WTC11 (cell line): Measurements from ENCODE around the gene AADACL3. TPM values are rescaled to one million over a fixed set of nuclear protein-coding genes. Genes with fewer than 3 reads are reported as not detected.

Source experiments
- ATAC-seq: fragments of 200-7000 bp; cut with Tn5 transposase; 2 replicates; pipeline ENCODE4 v1.10.0; 2021; ENCODE audit warnings: mild to moderate bottlenecking, moderate library complexity
- CTCF ChIA-PET: fragments of 300-600 bp; sonication (Branson Sonifier 250); formaldehyde crosslinking; loops from one replicate; lab custom pipeline; 2021; ENCODE audit warnings: antibody characterized with exemption; lab: Charles Lee
- POLR2A ChIA-PET: fragments of 350-600 bp; sonication (Branson Sonifier 250); formaldehyde crosslinking; loops from one replicate; lab custom pipeline; 2021; ENCODE audit warnings: antibody characterized with exemption; lab: Charles Lee
- DNase-seq: peaks from one replicate; pipeline ENCODE4 v3.0.0; 2021; ENCODE audit warnings: low spot score
- H3K27ac Mint-ChIP-seq: 2 replicates; pipeline ENCODE4 v1.8.0; 2021; ENCODE audit warnings: mixed read lengths
- H3K27me3 Mint-ChIP-seq: 2 replicates; pipeline ENCODE4 v1.8.0; 2021; ENCODE audit warnings: low read depth, mild to moderate bottlenecking, moderate library complexity, mixed read lengths
- H3K36me3 Mint-ChIP-seq: 2 replicates; pipeline ENCODE4 v1.8.0; 2021; ENCODE audit warnings: mixed read lengths
- H3K4me1 Mint-ChIP-seq: 2 replicates; pipeline ENCODE4 v1.8.0; 2022; ENCODE audit warnings: mixed read lengths
- H3K4me3 Mint-ChIP-seq: 2 replicates; pipeline ENCODE4 v1.8.0; 2021; ENCODE audit warnings: mild to moderate bottlenecking, moderate library complexity, mixed read lengths
- H3K9me3 Mint-ChIP-seq: 2 replicates; pipeline ENCODE4 v1.8.0; 2021; ENCODE audit warnings: mixed read lengths
- CBFB ChIP-seq: sonication (generic); formaldehyde crosslinking; IDR thresholded peaks from 2 replicates; pipeline ENCODE4 v1.8.1; 2022; ENCODE audit warnings: mild to moderate bottlenecking, low read depth, missing genetic modification reagents
- ELF4 ChIP-seq: sonication (generic); formaldehyde crosslinking; IDR thresholded peaks from 2 replicates; pipeline ENCODE4 v1.8.1; 2022; ENCODE audit warnings: low read depth, mild to moderate bottlenecking, moderate library complexity, missing genetic modification reagents
- EMX1 ChIP-seq: fragments of 250-450 bp; sonication (Bioruptor Pico); IDR thresholded peaks from 2 replicates; pipeline ENCODE4 v1.8.0; 2021; ENCODE audit warnings: mild to moderate bottlenecking
- FOXJ3 ChIP-seq: sonication (generic); formaldehyde crosslinking; IDR thresholded peaks from 2 replicates; pipeline ENCODE4 v1.9.0; 2021; ENCODE audit warnings: missing genetic modification reagents, mild to moderate bottlenecking, borderline replicate concordance
- FOXK1 ChIP-seq: sonication (generic); formaldehyde crosslinking; IDR thresholded peaks from 2 replicates; pipeline ENCODE4 v1.8.0; 2022; ENCODE audit warnings: mild to moderate bottlenecking, moderate library complexity, missing genetic modification reagents
- GABPB1 ChIP-seq: sonication (generic); formaldehyde crosslinking; IDR thresholded peaks from 2 replicates; pipeline ENCODE4 v1.8.1; 2023; ENCODE audit warnings: mild to moderate bottlenecking, missing genetic modification reagents
- HMGA2 ChIP-seq: fragments of 250-450 bp; sonication (Bioruptor Pico); IDR thresholded peaks from 2 replicates; pipeline ENCODE4 v1.4.0; 2021; ENCODE audit warnings: mild to moderate bottlenecking, moderate library complexity
- SOX15 ChIP-seq: fragments of 250-450 bp; sonication (Bioruptor Pico); IDR thresholded peaks from 2 replicates; pipeline ENCODE4 v1.9.0; 2021; ENCODE audit warnings: mild to moderate bottlenecking
- SP1 ChIP-seq: sonication (generic); formaldehyde crosslinking; conservative IDR thresholded peaks from 2 replicates; pipeline ENCODE4 v1.8.1; 2022; ENCODE audit warnings: missing genetic modification reagents
- TCF7 ChIP-seq: sonication (generic); formaldehyde crosslinking; IDR thresholded peaks from 2 replicates; pipeline ENCODE4 v1.8.0; 2022; ENCODE audit warnings: mild to moderate bottlenecking, low read depth, missing genetic modification reagents, moderate library complexity
- ZNF232 ChIP-seq: sonication (generic); formaldehyde crosslinking; IDR thresholded peaks from 2 replicates; pipeline ENCODE4 v1.8.0; 2022; ENCODE audit warnings: mild to moderate bottlenecking, missing genetic modification reagents
- ZNF396 ChIP-seq: fragments of 250-450 bp; sonication (Bioruptor Pico); IDR thresholded peaks from 2 replicates; pipeline ENCODE4 v1.8.0; 2021; ENCODE audit warnings: mild to moderate bottlenecking, moderate library complexity, borderline replicate concordance
- ZNF416 ChIP-seq: fragments of 250-450 bp; sonication (Bioruptor Pico); IDR thresholded peaks from 2 replicates; pipeline ENCODE4 v1.9.0; 2021; ENCODE audit warnings: mild to moderate bottlenecking, inconsistent platforms
- ZNF423 ChIP-seq: fragments of 250-450 bp; sonication (Bioruptor Pico); IDR thresholded peaks from 2 replicates; pipeline ENCODE4 v2.1.2; 2022; ENCODE audit warnings: mild to moderate bottlenecking, moderate library complexity
- total RNA-seq: library from RNA; stranded (reverse); gene quantifications from 3 replicates; pipeline ENCODE4 v1.2.3, GENCODE V29; 2021
- TF ChIP-seq, protein P1 (sequence below): fragments of 250-450 bp; sonication (Bioruptor Pico); IDR thresholded peaks from 2 replicates; pipeline ENCODE4 v2.1.2; 2022; ENCODE audit warnings: mild to moderate bottlenecking, moderate library complexity
- TF ChIP-seq, protein P2 (sequence below): sonication (generic); formaldehyde crosslinking; IDR thresholded peaks from 2 replicates; pipeline ENCODE4 v1.8.0; 2023; ENCODE audit warnings: missing genetic modification reagents, mild to moderate bottlenecking, borderline replicate concordance
- TF ChIP-seq, protein P3 (sequence below): sonication (generic); formaldehyde crosslinking; conservative IDR thresholded peaks from 2 replicates; pipeline ENCODE4 v1.8.1; 2022; ENCODE audit warnings: mild to moderate bottlenecking, missing genetic modification reagents
- TF ChIP-seq, protein P4 (sequence below): sonication (generic); formaldehyde crosslinking; IDR thresholded peaks from 2 replicates; pipeline ENCODE4 v1.8.1; 2023; ENCODE audit warnings: mild to moderate bottlenecking, missing genetic modification reagents
- TF ChIP-seq, protein P5 (sequence below): sonication (generic); formaldehyde crosslinking; IDR thresholded peaks from 2 replicates; pipeline ENCODE4 v1.8.1; 2022; ENCODE audit warnings: missing genetic modification reagents, borderline replicate concordance
- TF ChIP-seq, protein P6 (sequence below): sonication (generic); formaldehyde crosslinking; IDR thresholded peaks from 2 replicates; pipeline ENCODE4 v1.8.0; 2023; ENCODE audit warnings: missing genetic modification reagents
- TF ChIP-seq, protein P7 (sequence below): sonication (generic); formaldehyde crosslinking; IDR thresholded peaks from 2 replicates; pipeline ENCODE4 v1.8.0; 2022; ENCODE audit warnings: mild to moderate bottlenecking, missing genetic modification reagents
- TF ChIP-seq, protein P8 (sequence below): sonication (generic); formaldehyde crosslinking; IDR thresholded peaks from 2 replicates; pipeline ENCODE4 v1.8.1; 2022; ENCODE audit warnings: mild to moderate bottlenecking, missing genetic modification reagents, moderate library complexity, borderline replicate concordance

Gene AADACL3
- total RNA-seq, 1 experiment from 2014 or later: 0.77 TPM

DNA sequence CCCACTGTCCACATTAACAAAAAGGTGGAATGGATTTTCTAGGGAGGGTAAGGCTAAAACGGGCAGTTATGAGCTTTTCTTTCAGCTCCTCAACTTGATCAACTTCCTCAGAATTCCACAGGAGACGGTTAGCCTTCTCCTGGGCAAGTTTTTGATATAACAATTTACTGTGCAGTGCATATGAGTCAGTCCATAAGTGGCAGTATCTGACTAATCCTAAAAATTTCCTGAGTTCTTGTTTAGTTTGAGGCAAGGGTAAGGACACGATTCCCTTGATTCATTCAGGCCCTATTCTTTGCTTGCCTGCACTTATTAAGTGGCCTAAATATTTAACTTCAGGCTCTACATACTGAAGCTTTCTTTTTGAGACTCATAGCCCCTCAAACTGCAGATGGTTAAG, 6.2 kb upstream of the AADACL3 start:
- POLR2A ChIA-PET: no interaction called here
- Mint-ChIP-seq H3K4me1 (peaks cover 42% of the 10 kb centered on the region), H3K27me3 (no peaks in the 10 kb centered on the region), H3K27ac (no peak overlapping the region), H3K4me3 (no peak overlapping the region), H3K9me3 (peaks cover 11% of the 10 kb centered on the region), H3K36me3 (peaks cover 9% of the 10 kb centered on the region; the same call in 1 of the 2 replicates)
- TF ChIP-seq FOXJ3 (CRISPR knock-in tag) (no peak), ZNF416 (CRISPR knock-in tag) (no peak), FOXK1 (CRISPR knock-in tag) (no peak), SP1 (CRISPR knock-in tag) (no peak), CBFB (CRISPR knock-in tag) (no peak), ZNF232 (no peak), ZNF423 (no peak)
- ATAC-seq (no peak), DNase-seq (no peak)
- CTCF ChIA-PET: no interaction called here

DNA sequence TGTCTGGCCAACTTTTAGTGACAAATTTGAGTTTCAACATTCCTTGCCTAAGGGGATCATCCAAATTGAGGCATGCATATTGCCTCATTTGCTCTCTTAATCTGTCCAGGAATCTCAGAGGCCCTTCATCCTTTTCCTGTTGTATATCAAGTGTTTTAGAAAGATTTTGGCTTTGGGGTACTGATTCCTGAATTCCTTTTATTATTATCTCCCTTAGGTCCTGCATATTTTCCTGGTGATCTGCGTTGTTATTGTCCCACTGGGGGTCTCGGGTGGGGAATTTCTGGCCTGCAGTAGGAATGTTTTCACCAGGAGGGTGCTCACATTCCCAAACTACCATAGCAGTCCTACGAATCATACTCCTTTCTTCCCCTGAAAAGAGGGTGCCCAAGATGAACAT, 4.4 kb upstream of the AADACL3 start:
- POLR2A ChIA-PET: no interaction called here
- no peak for ATAC-seq
- H3K27me3 Mint-ChIP-seq: no peaks in the 10 kb centered on the region
- H3K9me3 Mint-ChIP-seq: peaks cover 6% of the 10 kb centered on the region; the same call in 1 of the 2 replicates
- peaks cover 60% of the 10 kb centered on the region for H3K4me1 Mint-ChIP-seq
- DNase-seq: no peak
- no peak overlapping the region for H3K27ac Mint-ChIP-seq
- no peaks in the 10 kb centered on the region; the same call in 1 of the 2 replicates for H3K36me3 Mint-ChIP-seq
- H3K4me3 Mint-ChIP-seq: no peak overlapping the region
- TF ChIP-seq, protein P1, sequence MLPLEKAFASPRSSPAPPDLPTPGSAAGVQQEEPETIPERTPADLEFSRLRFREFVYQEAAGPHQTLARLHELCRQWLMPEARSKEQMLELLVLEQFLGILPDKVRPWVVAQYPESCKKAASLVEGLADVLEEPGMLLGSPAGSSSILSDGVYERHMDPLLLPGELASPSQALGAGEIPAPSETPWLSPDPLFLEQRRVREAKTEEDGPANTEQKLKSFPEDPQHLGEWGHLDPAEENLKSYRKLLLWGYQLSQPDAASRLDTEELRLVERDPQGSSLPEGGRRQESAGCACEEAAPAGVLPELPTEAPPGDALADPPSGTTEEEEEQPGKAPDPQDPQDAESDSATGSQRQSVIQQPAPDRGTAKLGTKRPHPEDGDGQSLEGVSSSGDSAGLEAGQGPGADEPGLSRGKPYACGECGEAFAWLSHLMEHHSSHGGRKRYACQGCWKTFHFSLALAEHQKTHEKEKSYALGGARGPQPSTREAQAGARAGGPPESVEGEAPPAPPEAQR (CRISPR knock-in tag): no peak
- TF ChIP-seq, protein P2, sequence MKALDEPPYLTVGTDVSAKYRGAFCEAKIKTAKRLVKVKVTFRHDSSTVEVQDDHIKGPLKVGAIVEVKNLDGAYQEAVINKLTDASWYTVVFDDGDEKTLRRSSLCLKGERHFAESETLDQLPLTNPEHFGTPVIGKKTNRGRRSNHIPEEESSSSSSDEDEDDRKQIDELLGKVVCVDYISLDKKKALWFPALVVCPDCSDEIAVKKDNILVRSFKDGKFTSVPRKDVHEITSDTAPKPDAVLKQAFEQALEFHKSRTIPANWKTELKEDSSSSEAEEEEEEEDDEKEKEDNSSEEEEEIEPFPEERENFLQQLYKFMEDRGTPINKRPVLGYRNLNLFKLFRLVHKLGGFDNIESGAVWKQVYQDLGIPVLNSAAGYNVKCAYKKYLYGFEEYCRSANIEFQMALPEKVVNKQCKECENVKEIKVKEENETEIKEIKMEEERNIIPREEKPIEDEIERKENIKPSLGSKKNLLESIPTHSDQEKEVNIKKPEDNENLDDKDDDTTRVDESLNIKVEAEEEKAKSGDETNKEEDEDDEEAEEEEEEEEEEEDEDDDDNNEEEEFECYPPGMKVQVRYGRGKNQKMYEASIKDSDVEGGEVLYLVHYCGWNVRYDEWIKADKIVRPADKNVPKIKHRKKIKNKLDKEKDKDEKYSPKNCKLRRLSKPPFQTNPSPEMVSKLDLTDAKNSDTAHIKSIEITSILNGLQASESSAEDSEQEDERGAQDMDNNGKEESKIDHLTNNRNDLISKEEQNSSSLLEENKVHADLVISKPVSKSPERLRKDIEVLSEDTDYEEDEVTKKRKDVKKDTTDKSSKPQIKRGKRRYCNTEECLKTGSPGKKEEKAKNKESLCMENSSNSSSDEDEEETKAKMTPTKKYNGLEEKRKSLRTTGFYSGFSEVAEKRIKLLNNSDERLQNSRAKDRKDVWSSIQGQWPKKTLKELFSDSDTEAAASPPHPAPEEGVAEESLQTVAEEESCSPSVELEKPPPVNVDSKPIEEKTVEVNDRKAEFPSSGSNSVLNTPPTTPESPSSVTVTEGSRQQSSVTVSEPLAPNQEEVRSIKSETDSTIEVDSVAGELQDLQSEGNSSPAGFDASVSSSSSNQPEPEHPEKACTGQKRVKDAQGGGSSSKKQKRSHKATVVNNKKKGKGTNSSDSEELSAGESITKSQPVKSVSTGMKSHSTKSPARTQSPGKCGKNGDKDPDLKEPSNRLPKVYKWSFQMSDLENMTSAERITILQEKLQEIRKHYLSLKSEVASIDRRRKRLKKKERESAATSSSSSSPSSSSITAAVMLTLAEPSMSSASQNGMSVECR (CRISPR knock-in tag): no peak
- TF ChIP-seq HMGA2 (CRISPR knock-in tag) (no peak), TCF7 (CRISPR knock-in tag) (no peak), EMX1 (CRISPR knock-in tag) (no peak)
- TF ChIP-seq, protein P3, sequence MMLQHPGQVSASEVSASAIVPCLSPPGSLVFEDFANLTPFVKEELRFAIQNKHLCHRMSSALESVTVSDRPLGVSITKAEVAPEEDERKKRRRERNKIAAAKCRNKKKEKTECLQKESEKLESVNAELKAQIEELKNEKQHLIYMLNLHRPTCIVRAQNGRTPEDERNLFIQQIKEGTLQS (CRISPR knock-in tag): no peak
- TF ChIP-seq, protein P4, sequence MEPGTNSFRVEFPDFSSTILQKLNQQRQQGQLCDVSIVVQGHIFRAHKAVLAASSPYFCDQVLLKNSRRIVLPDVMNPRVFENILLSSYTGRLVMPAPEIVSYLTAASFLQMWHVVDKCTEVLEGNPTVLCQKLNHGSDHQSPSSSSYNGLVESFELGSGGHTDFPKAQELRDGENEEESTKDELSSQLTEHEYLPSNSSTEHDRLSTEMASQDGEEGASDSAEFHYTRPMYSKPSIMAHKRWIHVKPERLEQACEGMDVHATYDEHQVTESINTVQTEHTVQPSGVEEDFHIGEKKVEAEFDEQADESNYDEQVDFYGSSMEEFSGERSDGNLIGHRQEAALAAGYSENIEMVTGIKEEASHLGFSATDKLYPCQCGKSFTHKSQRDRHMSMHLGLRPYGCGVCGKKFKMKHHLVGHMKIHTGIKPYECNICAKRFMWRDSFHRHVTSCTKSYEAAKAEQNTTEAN (CRISPR knock-in tag): no peak
- CTCF ChIA-PET: no interaction called here

DNA sequence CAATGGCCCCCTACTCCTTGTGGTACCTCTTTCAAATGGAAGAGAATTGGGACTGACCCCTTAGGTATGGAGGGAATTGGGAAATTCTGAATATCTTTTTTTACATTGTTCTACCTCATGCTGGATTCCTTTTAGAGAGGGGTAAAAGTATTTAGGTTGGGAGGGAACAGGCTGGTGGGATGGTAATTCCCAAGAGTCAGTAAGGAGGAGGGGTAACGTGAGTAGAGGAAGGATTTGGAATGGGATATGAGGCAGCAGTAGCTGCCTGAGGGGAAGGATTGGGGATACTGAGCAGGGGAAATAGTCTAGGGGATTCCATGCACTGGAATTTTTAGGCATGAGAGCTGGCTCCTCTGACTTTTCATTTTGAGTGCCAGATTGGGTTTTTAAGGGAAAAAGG, 3.8 kb upstream of the AADACL3 start:
- H3K27ac Mint-ChIP-seq: peak overlapping the region; percentile 55
- TF ChIP-seq, protein P5, sequence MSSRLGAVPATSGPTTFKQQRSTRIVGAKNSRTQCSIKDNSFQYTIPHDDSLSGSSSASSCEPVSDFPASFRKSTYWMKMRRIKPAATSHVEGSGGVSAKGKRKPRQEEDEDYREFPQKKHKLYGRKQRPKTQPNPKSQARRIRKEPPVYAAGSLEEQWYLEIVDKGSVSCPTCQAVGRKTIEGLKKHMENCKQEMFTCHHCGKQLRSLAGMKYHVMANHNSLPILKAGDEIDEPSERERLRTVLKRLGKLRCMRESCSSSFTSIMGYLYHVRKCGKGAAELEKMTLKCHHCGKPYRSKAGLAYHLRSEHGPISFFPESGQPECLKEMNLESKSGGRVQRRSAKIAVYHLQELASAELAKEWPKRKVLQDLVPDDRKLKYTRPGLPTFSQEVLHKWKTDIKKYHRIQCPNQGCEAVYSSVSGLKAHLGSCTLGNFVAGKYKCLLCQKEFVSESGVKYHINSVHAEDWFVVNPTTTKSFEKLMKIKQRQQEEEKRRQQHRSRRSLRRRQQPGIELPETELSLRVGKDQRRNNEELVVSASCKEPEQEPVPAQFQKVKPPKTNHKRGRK (CRISPR knock-in tag): no peak
- TF ChIP-seq ZNF396 (CRISPR knock-in tag) (no peak), SOX15 (CRISPR knock-in tag) (no peak), ELF4 (CRISPR knock-in tag) (no peak), GABPB1 (CRISPR knock-in tag) (no peak)
- TF ChIP-seq, protein P6, sequence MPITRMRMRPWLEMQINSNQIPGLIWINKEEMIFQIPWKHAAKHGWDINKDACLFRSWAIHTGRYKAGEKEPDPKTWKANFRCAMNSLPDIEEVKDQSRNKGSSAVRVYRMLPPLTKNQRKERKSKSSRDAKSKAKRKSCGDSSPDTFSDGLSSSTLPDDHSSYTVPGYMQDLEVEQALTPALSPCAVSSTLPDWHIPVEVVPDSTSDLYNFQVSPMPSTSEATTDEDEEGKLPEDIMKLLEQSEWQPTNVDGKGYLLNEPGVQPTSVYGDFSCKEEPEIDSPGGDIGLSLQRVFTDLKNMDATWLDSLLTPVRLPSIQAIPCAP (CRISPR knock-in tag): no peak
- TF ChIP-seq, protein P7, sequence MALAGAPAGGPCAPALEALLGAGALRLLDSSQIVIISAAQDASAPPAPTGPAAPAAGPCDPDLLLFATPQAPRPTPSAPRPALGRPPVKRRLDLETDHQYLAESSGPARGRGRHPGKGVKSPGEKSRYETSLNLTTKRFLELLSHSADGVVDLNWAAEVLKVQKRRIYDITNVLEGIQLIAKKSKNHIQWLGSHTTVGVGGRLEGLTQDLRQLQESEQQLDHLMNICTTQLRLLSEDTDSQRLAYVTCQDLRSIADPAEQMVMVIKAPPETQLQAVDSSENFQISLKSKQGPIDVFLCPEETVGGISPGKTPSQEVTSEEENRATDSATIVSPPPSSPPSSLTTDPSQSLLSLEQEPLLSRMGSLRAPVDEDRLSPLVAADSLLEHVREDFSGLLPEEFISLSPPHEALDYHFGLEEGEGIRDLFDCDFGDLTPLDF (CRISPR knock-in tag): no peak
- TF ChIP-seq, protein P8, sequence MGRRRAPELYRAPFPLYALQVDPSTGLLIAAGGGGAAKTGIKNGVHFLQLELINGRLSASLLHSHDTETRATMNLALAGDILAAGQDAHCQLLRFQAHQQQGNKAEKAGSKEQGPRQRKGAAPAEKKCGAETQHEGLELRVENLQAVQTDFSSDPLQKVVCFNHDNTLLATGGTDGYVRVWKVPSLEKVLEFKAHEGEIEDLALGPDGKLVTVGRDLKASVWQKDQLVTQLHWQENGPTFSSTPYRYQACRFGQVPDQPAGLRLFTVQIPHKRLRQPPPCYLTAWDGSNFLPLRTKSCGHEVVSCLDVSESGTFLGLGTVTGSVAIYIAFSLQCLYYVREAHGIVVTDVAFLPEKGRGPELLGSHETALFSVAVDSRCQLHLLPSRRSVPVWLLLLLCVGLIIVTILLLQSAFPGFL (CRISPR knock-in tag): no peak

More for the DNA sequence above, 3.8 kb upstream of the AADACL3 start:
- peak; percentile 61 for ATAC-seq
- no peak for DNase-seq
- Mint-ChIP-seq H3K36me3 (no peaks in the 10 kb centered on the region; the same call in 1 of the 2 replicates), H3K9me3 (peaks cover 6% of the 10 kb centered on the region; the same call in 1 of the 2 replicates), H3K4me3 (no peak overlapping the region), H3K27me3 (no peaks in the 10 kb centered on the region), H3K4me1 (peaks cover 66% of the 10 kb centered on the region)
- CTCF ChIA-PET: no interaction called here
- POLR2A ChIA-PET: no interaction called here
